IPS-18a (cell line): Measurements from ENCODE around the gene SPAG16.

Experiments used
- H3K27ac ChIP-seq: one replicate; pipeline ENCODE4 v1.5.1; 2013; ENCODE audit warnings: low read length
- H3K27me3 ChIP-seq: one replicate; pipeline ENCODE4 v1.6.1; 2013; ENCODE audit warnings: mild to moderate bottlenecking, low read length; ENCODE audit not compliant: control insufficient read depth, insufficient read depth
- H3K36me3 ChIP-seq: one replicate; pipeline ENCODE4 v1.6.1; 2013; ENCODE audit warnings: low read depth, low read length; ENCODE audit not compliant: control insufficient read depth
- H3K4me1 ChIP-seq: one replicate; pipeline ENCODE4 v1.6.1; 2013; ENCODE audit warnings: low read depth, low read length; ENCODE audit not compliant: control insufficient read depth
- H3K4me3 ChIP-seq: one replicate; pipeline ENCODE4 v1.5.1; 2013; ENCODE audit warnings: low read length
- H3K9ac ChIP-seq: one replicate; pipeline ENCODE4 v1.6.1; 2013; ENCODE audit warnings: mild to moderate bottlenecking, low read length, moderate library complexity
- H3K9me3 ChIP-seq: one replicate; pipeline ENCODE4 v1.6.1; 2013; ENCODE audit warnings: low read depth, low read length; ENCODE audit not compliant: control insufficient read depth

The SPAG16 gene

GRCh38 chr2:213562539-213563180, 278.4 kb downstream of the SPAG16 start:
- Histone ChIP-seq H3K27me3 (no peaks in the 10 kb centered on the region), H3K4me1 (no peaks in the 10 kb centered on the region), H3K27ac (no peak overlapping the region), H3K9ac (no peak overlapping the region), H3K4me3 (no peak overlapping the region), H3K36me3 (no peaks in the 10 kb centered on the region), H3K9me3 (no peaks in the 10 kb centered on the region)

- Histone ChIP-seq H3K4me1 (no peaks in the 10 kb centered on the region), H3K4me3 (no peak overlapping the region), H3K9ac (no peak overlapping the region), H3K36me3 (no peaks in the 10 kb centered on the region), H3K27ac (no peak overlapping the region), H3K27me3 (no peaks in the 10 kb centered on the region), H3K9me3 (no peaks in the 10 kb centered on the region)
Measured at GRCh38 chr2:213566846-213567245, 282.6 kb downstream of the SPAG16 start.

- Histone ChIP-seq H3K4me1 (no peaks in the 10 kb centered on the region), H3K9me3 (no peaks in the 10 kb centered on the region), H3K9ac (no peak overlapping the region), H3K36me3 (no peaks in the 10 kb centered on the region), H3K27ac (no peak overlapping the region), H3K4me3 (no peak overlapping the region), H3K27me3 (no peaks in the 10 kb centered on the region)
Measured at GRCh38 chr2:213609570-213610170, 325.4 kb downstream of the SPAG16 start.

GRCh38 chr2:213627054-213627710, 342.9 kb downstream of the SPAG16 start:
- Histone ChIP-seq H3K9me3 (peaks cover 2% of the 10 kb centered on the region), H3K4me1 (no peaks in the 10 kb centered on the region), H3K4me3 (no peak overlapping the region), H3K27ac (no peak overlapping the region), H3K27me3 (no peaks in the 10 kb centered on the region), H3K9ac (no peak overlapping the region), H3K36me3 (no peaks in the 10 kb centered on the region)

GRCh38 chr2:213627835-213628460, 343.7 kb downstream of the SPAG16 start:
- H3K27ac ChIP-seq = no peak overlapping the region
- H3K27me3 ChIP-seq = no peaks in the 10 kb centered on the region
- H3K9me3 ChIP-seq = peaks cover 9% of the 10 kb centered on the region
- H3K9ac ChIP-seq = no peak overlapping the region
- H3K4me3 ChIP-seq = no peak overlapping the region
- H3K4me1 ChIP-seq = no peaks in the 10 kb centered on the region
- no peaks in the 10 kb centered on the region for H3K36me3 ChIP-seq

- H3K27ac ChIP-seq = no peak overlapping the region
- H3K9me3 ChIP-seq = no peaks in the 10 kb centered on the region
- no peaks in the 10 kb centered on the region for H3K36me3 ChIP-seq
- no peak overlapping the region for H3K9ac ChIP-seq
- no peak overlapping the region for H3K4me3 ChIP-seq
- H3K4me1 ChIP-seq = no peaks in the 10 kb centered on the region
- H3K27me3 ChIP-seq = no peaks in the 10 kb centered on the region
Measured at GRCh38 chr2:213640738-213641425, 356.6 kb downstream of the SPAG16 start.

GRCh38 chr2:213644926-213645325, 360.7 kb downstream of the SPAG16 start:
- H3K27ac ChIP-seq = no peak overlapping the region

GRCh38 chr2:213649176-213649575, 364.9 kb downstream of the SPAG16 start:
- no peaks in the 10 kb centered on the region for H3K27me3 ChIP-seq
- H3K9ac ChIP-seq = no peak overlapping the region
- no peaks in the 10 kb centered on the region for H3K36me3 ChIP-seq
- H3K4me1 ChIP-seq = peaks cover 4% of the 10 kb centered on the region
- H3K4me3 ChIP-seq = no peak overlapping the region
- no peaks in the 10 kb centered on the region for H3K9me3 ChIP-seq
- no peak overlapping the region for H3K27ac ChIP-seq

More at GRCh38 chr2:213644926-213645325, 360.7 kb downstream of the SPAG16 start:
- H3K27me3 ChIP-seq = no peaks in the 10 kb centered on the region
- H3K9me3 ChIP-seq = no peaks in the 10 kb centered on the region
- H3K4me1 ChIP-seq = peaks cover 4% of the 10 kb centered on the region
- H3K36me3 ChIP-seq = no peaks in the 10 kb centered on the region
- no peak overlapping the region for H3K4me3 ChIP-seq
- no peak overlapping the region for H3K9ac ChIP-seq

- H3K27me3 ChIP-seq = no peaks in the 10 kb centered on the region
- no peak overlapping the region for H3K9ac ChIP-seq
- peaks cover 16% of the 10 kb centered on the region for H3K9me3 ChIP-seq
Measured at GRCh38 chr2:213664817-213665216, 380.6 kb downstream of the SPAG16 start.

GRCh38 chr2:213669657-213670056, 385.4 kb downstream of the SPAG16 start:
- no peaks in the 10 kb centered on the region for H3K4me1 ChIP-seq
- H3K27me3 ChIP-seq = no peaks in the 10 kb centered on the region
- H3K36me3 ChIP-seq = no peaks in the 10 kb centered on the region
- H3K9ac ChIP-seq = no peak overlapping the region
- H3K4me3 ChIP-seq = no peak overlapping the region
- H3K9me3 ChIP-seq = peaks cover 8% of the 10 kb centered on the region
- no peak overlapping the region for H3K27ac ChIP-seq

More at GRCh38 chr2:213664817-213665216, 380.6 kb downstream of the SPAG16 start:
- Histone ChIP-seq H3K4me3 (no peak overlapping the region), H3K4me1 (no peaks in the 10 kb centered on the region), H3K36me3 (no peaks in the 10 kb centered on the region), H3K27ac (no peak overlapping the region)
